Ovary (tissue), 3 donors: ENCODE results near the gene ANO3.
"Not testable (repeated sequence)": the region's sequence is repeated elsewhere in the genome, so short reads cannot be mapped to it uniquely, and the experiment has no call there.

Source experiments
- EP300 ChIP-seq: sonication (generic); formaldehyde crosslinking; IDR thresholded peaks from one replicate; pipeline ENCODE4 v1.6.1; 2017; ENCODE audit warnings: antibody characterized with exemption
- POLR2A ChIP-seq: fragments of 450-650 bp; IDR thresholded peaks from one replicate; pipeline ENCODE4 v1.6.1; 2017; ENCODE audit warnings: antibody characterized with exemption, mild to moderate bottlenecking, moderate library complexity
- TF ChIP-seq, protein P1 (sequence below), 3 donors: fragments of 450-650 bp in 2 of 3; fragments of 200-600 bp in 1 of 3; IDR thresholded peaks; one replicate each; pipeline versions ENCODE4 v1.5.1 to v1.8.0; 2016 to 2022; ENCODE audit warnings: antibody characterized with exemption in 3 of 3, mild to moderate bottlenecking in 1 of 3
- donor health status: DM: no; HTN: no; CAD: no.

DNA sequence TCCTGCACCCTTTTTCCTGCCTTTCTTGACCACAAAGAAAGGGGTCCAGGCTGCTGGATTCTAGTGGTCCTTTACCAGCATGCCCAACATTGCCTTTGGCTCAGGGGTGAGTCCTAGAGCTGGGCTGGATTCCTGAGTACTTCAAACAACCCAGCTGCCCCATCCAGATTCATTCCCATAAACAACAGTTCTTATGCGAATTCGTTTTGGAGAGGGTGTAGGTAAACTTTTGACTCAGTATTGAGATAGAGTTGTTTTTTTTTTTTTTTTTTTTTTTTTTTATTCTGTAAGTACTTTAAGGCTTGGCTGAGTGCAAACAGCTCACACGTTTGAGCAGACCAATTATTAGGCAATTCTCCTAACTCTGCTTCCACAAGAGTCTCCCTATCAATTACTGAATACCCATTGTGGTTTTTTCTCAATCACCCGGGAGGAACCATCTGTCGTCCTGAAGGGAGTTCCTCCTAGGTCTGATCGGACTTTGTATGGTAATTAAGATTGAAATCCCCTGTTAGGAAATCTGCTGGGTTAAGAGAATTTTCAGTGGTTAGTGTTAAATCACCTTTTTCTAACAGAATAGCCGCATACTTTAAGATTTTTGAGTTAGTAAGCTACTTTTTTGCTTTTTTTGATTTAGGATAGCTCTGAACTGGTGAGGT is 263.4 kb downstream of the ANO3 start:
- TF ChIP-seq, protein P1, sequence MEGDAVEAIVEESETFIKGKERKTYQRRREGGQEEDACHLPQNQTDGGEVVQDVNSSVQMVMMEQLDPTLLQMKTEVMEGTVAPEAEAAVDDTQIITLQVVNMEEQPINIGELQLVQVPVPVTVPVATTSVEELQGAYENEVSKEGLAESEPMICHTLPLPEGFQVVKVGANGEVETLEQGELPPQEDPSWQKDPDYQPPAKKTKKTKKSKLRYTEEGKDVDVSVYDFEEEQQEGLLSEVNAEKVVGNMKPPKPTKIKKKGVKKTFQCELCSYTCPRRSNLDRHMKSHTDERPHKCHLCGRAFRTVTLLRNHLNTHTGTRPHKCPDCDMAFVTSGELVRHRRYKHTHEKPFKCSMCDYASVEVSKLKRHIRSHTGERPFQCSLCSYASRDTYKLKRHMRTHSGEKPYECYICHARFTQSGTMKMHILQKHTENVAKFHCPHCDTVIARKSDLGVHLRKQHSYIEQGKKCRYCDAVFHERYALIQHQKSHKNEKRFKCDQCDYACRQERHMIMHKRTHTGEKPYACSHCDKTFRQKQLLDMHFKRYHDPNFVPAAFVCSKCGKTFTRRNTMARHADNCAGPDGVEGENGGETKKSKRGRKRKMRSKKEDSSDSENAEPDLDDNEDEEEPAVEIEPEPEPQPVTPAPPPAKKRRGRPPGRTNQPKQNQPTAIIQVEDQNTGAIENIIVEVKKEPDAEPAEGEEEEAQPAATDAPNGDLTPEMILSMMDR (IDR thresholded peaks at IDR 0.05) = not testable (repeated sequence)
- not testable (repeated sequence) for TF ChIP-seq POLR2A, EP300
